Measurements from ENCODE around the gene TULP1. TPM values are rescaled to one million over a fixed set of nuclear protein-coding genes. Genes with fewer than 3 reads are reported as not detected.

TULP1 gene
- total and polyA plus RNA-seq, 7 donors, result 0.05 to 0.09 (median 0.08) TPM; not detected in 4

- peak in 1 of 2 donors; percentile 60 for DNase-seq
- intact Hi-C loops (cut with DNase I), result loop anchor here in 1 of 2 donors (5.0 kb wide), 1 partner anchor 128 kb away; the partner anchor contains the start of gene PPARD
- Histone ChIP-seq H3K4me3 (peak overlapping the region; percentile 91), H3K36me3 (ENCODE audit: insufficient read depth in 1 of 2, low read depth in 1 of 2) (peaks cover 0 to 85% of the 10 kb centered on the region in 2 donors), H3K4me1 (peaks cover 20% of the 10 kb centered on the region), H3K27ac (peak overlapping the region; percentile 89), H3K27me3 (ENCODE audit: insufficient read depth in 3 of 3, low read length in 2 of 3) (no peaks in the 10 kb centered on the region), H3K9me3 (no peaks in the 10 kb centered on the region)
- 40 to 48% (median 41%) methylated on average over 18 of the region's 18 CpGs for WGBS, 3 donors
- no peak for TF ChIP-seq CTCF (IDR thresholded peaks at IDR 0.05)
- no peak for ATAC-seq
Measured at GRCh38 chr6:35469751-35470662, 42.7 kb downstream of the TULP1 start.

GRCh38 chr6:35468980-35469750 is 43.5 kb downstream of the TULP1 start:
- DNase-seq (peak in 1 of 2 donors; percentile 52), ATAC-seq (peak; percentile 1 to 37 (median 34))
- Histone ChIP-seq H3K4me3 (peak overlapping the region; percentile 91), H3K9me3 (no peaks in the 10 kb centered on the region), H3K27ac (peak overlapping the region; percentile 89), H3K27me3 (ENCODE audit: insufficient read depth in 3 of 3, low read length in 2 of 3) (no peaks in the 10 kb centered on the region), H3K4me1 (peaks cover 20% of the 10 kb centered on the region), H3K36me3 (ENCODE audit: insufficient read depth in 1 of 2, low read depth in 1 of 2) (peaks cover 0 to 80% of the 10 kb centered on the region in 2 donors)
- 5 to 8% (median 6%) methylated on average over 33 to 37 of the region's 37 CpGs for WGBS, 3 donors
- TF ChIP-seq CTCF (IDR thresholded peaks at IDR 0.05), result no peak
- intact Hi-C loops (cut with DNase I), result loop anchor here in 1 of 2 donors (1.0 to 5.0 kb wide), 2 partner anchors 127 to 172 kb away; partner anchors contain the start of genes DEF6 and PPARD

DNA sequence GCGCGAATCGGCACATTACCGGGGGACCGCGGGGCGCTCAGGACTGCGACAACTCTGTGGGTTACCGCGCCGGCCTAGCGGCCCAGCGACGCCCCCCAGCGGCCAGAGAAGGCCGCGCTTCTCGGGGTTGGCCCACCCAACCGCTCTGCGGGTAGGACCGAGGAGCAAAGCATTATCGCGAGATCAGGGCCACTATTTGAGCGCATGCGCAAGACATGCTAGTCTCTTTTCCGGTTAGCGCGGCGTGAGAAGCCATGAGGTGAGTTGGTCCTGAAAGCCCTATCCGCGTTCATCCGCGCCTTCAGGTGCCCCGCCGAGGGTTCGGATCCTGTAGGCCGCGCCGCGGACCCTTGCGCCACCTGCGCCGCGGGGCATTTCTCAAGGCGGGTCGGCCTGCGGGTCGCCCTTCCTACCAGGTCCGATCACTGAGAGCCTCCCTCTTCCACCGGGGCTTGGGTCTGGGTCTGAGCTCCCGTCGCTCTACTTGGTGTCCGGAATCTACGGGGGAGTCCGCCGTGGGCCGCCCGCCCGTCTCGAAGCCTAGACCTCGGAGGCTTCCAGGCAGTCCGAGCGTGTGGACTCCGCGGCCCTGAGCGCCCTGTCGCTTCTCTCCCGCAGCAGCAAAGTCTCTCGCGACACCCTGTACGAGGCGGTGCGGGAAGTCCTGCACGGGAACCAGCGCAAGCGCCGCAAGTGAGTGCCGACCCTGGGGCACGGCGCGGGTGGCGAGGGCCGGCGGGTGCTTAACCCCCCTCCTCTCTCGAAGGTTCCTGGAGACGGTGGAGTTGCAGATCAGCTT is 44.3 kb downstream of the TULP1 start, which contains the start of gene RPL10A:
RPL10A (plus strand) TSS at position 221 of the 799 bp plus-strand sequence; CDS start at position 255, 34 bp downstream.
- Histone ChIP-seq H3K4me1 (peaks cover 20% of the 10 kb centered on the region), H3K27me3 (ENCODE audit: insufficient read depth in 3 of 3, low read length in 2 of 3) (no peaks in the 10 kb centered on the region), H3K4me3 (peak within 1 kb of the TSS; percentile 91), H3K36me3 (ENCODE audit: insufficient read depth in 1 of 2, low read depth in 1 of 2) (peaks cover 0 to 78% of the 10 kb centered on the region in 2 donors), H3K27ac (peak within 1 kb of the TSS; percentile 89), H3K9me3 (no peaks in the 10 kb centered on the region)
- peak; percentile 93 to 97 for DNase-seq
- WGBS, 3 donors, result 0 to 1% (median 0%) methylated on average over 63 to 86 of the region's 86 CpGs
- ATAC-seq, result peak; percentile 88 to 90 (median 90)
- TF ChIP-seq CTCF (IDR thresholded peaks at IDR 0.05), result peak; percentile 92
- intact Hi-C loops (cut with DNase I), result loop anchor here in 1 of 2 donors (1.0 to 5.0 kb wide), 2 partner anchors 126 to 171 kb away; partner anchors contain the start of genes DEF6 and PPARD

DNA sequence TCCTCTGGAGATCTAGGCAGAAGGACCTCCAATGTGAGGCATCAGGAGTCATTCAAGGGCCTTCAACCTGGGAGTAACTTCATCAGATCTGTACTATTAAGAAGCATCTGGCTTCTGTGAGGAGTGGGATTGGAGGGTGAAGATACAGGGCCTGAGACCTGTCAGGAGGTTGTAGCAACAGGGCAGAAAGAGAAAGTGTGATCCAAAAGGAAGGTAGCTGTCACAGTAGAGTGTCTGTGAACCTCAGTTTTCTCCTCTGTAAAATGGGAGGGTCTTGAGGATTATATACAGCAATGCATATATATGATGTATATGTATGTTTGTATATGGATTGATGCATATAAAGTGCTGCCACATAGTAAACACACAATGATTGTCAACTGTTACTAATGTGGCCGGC is 47.0 kb downstream of the TULP1 start:
- no peak overlapping the region for H3K4me3 ChIP-seq
- no peaks in the 10 kb centered on the region for H3K9me3 ChIP-seq
- H3K36me3 ChIP-seq (ENCODE audit: insufficient read depth in 1 of 2, low read depth in 1 of 2), result peaks cover 0 to 75% of the 10 kb centered on the region in 2 donors
- TF ChIP-seq CTCF (IDR thresholded peaks at IDR 0.05), result no peak
- WGBS, 3 donors, result 93 to 100% (median 95%) methylated on average over 1 of the region's 1 CpG
- intact Hi-C loops (cut with DNase I), result loop anchor here in 1 of 2 donors (5.0 kb wide), 1 partner anchor 123 kb away; the partner anchor contains the start of gene PPARD
- H3K27ac ChIP-seq, result no peak overlapping the region
- no peaks in the 10 kb centered on the region for H3K27me3 ChIP-seq (ENCODE audit: insufficient read depth in 3 of 3, low read length in 2 of 3)
- H3K4me1 ChIP-seq, result peaks cover 13% of the 10 kb centered on the region
- ATAC-seq, result no peak
- DNase-seq, result no peak

All from psoas muscle (tissue), 8 donors.